HG02885 (cell line): ENCODE results near the gene ARHGAP45.
"Not testable (repeated sequence)": the region's sequence is repeated elsewhere in the genome, so short reads cannot be mapped to it uniquely, and the experiment has no call there.

Source experiments
- ATAC-seq: cut with Tn5 transposase; IDR thresholded peaks from one replicate; pipeline ENCODE4 v1.9.1; 2021; ENCODE audit warnings: mild to moderate bottlenecking; ENCODE audit not compliant: unreplicated experiment, poor library complexity

Gene ARHGAP45

GRCh38 chr19:1111641-1112267, 44.8 kb downstream of the ARHGAP45 start:
- ATAC-seq, result no peak

DNA sequence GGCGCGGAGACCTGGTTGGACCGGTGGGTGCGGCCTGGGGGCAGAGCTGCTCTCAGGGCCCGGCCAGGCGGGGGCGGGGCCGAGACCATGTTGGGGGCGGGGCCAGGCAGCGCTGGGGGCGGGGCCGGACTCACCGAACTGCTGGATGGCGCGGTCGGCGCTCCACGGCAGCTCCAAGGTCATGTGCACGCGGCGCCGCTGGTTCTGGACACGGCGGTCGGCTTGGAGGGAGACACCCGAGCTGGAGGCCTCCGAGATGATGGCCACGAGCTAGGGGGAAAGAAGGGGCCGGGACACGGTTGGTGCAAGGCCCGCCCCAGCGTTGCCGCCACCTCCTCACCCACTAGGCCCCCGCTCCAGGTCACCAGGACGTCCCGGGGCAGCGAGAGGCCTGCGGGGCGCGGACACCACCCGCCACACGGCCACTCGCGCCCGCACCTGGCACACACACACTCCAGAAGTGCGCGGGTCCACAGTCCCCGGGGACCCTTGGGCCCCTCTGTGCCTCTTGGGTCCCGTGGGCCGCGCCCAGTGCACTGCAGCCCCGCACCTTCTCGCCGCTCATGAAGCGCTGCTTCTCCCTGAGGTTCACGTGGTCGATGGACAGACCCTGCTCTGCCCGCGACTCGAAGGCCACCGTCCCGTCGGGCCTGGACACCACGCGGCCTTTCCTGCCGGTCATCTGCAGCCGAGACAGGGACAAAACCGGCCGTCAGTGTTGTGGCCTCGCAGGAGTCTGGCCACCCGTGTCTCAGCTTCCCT, 45.5 kb downstream of the ARHGAP45 start:
- ATAC-seq, result no peak

- ATAC-seq, result peak; percentile 60
These were observed 46.3 kb downstream of the ARHGAP45 start for GRCh38 chr19:1113030-1113985.

DNA sequence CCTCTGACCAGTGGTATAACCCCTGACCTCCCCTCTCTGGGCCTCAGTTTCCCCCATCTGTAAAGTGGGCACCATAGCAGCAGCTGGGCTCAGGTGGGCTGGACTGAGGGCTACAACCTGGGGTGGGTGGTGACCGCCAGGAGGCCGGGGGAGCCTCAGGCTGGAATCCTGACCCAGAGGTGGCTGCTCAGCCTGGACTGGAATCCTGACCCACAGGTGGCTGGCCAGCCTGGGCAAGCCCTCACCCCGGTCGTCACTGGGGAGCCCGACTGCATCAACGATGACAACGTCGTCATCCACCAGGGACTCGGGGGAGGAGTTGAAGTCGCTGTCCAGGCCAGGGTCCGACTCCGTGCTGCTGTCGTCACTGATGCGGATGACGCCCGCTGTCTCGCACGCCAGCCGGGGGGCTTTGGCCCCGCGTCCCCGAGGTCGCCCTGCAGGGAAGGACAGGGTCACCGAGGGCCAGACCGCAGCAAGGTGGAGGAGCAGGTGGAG, 47.1 kb downstream of the ARHGAP45 start:
- ATAC-seq, result no peak

DNA sequence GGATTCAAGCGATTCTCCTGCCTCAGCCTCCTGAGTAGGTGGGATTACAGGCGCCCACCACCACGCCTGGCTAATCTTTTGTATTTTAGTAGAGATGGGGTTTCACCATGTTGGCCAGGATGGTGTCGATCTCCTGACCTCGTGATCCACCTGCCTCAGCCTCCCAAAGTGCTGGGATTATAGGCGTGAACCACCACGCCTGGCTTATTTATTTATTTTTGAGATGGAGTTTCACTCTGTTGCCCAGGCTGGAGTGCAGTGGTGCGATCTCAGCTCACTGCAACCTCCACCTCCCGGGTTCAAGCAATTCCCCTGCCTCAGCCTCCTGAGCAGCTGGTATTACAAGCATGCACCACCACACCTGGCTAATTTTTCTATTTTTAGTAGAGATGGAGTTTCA, 47.8 kb downstream of the ARHGAP45 start:
- not testable (repeated sequence) for ATAC-seq

DNA sequence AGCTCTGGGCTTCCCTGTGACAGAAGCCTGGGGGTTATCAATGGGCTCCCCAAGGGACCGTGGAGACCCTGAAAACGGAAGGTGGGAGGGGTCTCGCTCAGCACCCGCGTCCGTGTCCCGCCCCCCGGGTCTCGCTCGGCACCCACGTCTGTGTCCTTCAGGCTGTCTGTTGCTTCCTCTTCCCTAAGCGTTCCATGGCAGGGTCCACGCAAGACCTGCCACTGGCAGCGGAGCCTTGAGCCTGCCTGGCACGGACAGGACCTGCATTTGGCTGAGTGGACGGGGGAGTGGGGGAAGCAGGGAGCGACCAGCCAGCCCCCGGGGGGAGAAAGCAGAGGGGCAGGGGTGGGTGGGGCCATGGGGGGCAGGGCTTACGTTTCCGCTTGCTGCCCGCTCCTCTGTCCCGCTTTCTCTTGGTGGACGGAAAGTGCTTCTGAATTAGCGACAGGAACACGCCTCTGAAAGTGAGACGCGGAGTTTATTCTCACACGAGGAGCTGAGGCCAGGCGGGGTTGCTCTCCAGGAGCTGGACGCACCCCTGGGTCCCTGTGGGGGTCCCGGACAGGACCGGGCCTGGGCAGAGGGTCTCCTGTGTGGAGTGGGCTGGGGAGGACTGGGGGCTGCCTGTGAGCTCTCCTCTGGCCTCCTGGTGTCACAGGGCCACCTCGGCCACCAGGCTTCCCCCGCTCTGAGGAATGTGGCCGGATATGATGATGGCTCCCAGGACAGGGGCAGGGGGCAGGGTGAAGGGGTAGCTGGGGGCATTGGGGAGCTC, 48.9 kb downstream of the ARHGAP45 start:
- no peak for ATAC-seq

- ATAC-seq, result no peak
These were observed 50.0 kb downstream of the ARHGAP45 start for GRCh38 chr19:1116726-1117581.

DNA sequence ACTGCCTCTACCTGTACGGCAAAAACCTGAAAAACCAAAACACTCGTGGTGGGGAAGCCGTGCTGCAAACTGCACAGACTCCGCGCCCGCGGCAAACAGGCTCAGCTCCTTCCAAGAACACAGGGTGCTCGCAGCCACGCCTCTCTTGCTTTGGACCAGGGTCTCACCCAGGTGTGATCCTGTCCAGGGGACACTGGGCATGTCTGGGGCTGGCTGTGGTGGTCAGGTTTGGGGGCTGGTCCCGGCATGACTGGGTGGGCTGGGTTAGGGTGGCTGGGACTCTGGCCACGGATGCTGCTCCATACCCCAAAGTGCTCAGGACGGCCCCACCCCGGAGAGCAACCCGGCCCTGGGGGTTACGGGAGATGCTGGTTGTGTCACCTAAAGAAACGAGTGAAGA, 50.7 kb downstream of the ARHGAP45 start:
- ATAC-seq, result no peak

- no peak for ATAC-seq
These were observed 52.0 kb downstream of the ARHGAP45 start for GRCh38 chr19:1118999-1119398.

DNA sequence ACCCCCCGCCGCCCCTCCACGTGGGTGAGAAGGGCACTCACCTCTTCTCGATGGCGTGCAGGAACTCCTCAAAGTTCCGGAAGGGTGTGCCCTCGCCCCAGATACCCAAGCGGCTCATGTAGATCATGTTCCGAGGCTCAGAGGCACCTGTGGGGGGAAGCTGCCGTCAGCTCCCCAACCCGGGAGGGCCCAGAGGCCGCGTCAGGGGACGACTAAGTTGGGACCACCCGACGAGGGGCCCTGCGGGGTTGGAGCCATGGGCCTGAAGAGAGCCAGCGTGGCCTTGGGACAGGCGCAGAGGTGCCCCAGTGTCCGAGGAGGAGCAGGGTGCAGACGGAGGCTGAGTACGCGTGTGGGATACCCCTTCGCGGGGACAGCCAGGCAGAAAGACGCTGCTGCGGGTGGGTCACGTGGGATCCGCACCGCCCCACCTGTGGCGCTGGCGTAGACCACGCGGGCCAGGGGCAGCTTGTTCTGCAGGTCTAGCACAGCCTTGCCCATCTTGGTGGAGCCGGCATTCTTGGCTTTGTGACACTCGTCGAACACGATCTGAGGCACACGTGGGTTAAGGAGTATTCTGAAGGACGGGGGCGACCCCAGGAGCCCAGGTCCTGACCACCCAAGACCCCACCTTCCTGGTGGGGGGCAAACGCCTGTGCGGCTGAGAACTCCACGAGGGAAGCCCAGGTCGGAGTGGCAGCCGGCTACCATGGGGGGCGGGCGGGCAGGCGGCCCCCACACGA, 52.7 kb downstream of the ARHGAP45 start:
- no peak for ATAC-seq

- ATAC-seq, result no peak
These were observed 54.4 kb downstream of the ARHGAP45 start for GRCh38 chr19:1121395-1121794.

DNA sequence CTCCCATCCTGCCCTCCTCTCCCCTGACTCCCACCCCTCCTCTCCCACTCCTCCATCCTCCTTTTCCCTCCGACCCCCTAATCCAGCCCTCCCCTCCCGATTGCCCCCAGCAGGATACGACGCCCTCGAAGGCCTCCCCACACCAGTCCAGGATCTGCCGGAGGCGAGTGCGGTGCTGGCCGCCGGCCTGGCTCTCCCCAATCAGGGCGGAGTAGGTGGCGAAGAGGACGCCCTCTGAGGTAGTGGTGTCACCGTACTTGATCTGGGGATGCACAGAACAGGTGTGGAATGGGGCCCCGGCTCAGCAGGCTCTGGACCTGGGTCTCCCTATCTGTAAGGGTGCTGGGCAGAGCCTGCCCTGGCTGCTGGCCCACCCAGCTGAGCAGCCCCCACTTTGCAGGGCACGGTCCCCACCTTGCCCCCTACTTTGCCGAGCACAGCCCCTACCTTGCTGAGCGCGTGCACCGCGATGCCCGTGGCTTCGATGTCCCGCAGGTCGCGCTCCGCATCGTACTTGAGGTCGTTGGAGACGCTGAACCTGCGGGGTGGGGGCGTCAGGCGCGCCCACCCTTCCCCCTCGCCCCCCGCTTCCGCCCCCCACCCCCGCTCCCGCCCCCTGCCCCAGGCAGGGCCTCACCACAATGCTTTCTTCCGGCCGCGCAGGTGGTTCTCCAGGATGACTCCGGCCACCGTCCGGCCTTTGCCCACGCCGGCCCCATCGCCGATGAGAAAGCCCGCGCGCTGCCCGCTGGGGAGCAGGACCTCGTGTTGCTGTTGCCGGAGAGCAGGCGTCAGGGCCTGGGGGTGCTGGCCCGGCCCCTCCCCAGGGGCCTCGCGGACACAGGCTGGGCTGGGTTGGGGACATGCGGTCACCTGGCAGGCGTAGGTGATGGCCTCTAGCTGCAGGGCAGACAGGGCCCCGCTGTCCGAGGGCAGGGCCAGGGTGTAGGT, 55.3 kb downstream of the ARHGAP45 start:
- no peak for ATAC-seq

GRCh38 chr19:1122972-1123363, 56.0 kb downstream of the ARHGAP45 start:
- peak; percentile 37 for ATAC-seq

DNA sequence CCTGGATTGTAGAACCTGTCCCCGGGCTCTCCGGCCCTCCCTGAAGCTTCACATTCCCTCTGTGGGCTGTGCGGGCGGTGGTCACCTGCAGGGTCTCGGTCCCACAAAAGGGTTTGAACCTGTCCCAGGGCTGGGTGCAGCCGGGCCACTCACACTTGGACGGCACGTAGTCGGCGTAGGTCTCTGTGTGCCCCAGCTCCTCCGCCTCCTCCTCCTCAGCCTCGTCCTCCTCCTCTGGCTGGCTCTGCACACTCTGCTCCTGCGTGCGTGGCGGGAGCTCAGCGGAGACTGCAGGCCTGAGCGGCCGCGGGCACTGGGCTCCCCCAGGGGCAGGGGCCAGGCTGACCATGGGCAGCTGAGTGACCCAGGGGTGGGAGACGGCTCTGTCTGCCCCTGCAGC, 56.4 kb downstream of the ARHGAP45 start:
- no peak for ATAC-seq

DNA sequence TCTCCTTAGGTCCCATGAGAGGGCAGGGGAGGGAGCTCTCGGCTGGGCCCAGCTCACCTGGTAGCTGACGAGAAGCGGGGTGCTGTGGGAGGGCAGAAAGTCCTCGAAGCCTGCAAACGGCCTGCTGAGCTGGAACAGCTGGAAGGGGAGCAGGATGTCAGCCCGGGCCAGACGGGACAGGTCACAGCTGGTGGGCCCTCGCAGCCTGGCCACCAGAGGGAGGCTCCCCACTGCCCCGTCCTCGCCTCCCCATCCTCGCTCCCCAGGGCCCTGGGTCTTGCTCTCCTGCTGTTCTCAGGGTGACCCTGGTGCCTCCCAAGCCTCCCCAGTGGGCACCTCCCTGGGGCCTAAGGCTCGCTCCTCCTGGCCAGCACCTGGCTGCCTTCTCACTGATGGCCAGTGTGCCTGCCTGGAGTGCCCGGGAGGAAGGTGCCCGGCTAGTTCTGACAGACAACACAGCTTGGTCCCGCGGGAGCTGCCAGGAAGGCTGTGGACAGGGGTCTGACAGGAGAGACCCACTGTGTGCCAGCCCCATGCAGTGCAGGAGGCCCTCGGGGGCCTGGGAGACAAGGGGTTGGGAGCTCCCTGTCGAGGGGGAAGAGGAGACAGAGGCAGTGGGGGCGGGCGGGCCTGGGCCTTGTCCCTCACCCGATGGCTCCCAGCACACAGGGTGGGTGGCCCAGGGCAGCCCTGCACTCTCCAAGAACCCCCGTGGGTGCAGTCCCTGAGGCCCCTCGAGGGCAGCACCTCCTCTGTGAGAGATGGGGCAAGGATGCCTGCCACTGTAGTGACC, 57.1 kb downstream of the ARHGAP45 start:
- ATAC-seq, result no peak

DNA sequence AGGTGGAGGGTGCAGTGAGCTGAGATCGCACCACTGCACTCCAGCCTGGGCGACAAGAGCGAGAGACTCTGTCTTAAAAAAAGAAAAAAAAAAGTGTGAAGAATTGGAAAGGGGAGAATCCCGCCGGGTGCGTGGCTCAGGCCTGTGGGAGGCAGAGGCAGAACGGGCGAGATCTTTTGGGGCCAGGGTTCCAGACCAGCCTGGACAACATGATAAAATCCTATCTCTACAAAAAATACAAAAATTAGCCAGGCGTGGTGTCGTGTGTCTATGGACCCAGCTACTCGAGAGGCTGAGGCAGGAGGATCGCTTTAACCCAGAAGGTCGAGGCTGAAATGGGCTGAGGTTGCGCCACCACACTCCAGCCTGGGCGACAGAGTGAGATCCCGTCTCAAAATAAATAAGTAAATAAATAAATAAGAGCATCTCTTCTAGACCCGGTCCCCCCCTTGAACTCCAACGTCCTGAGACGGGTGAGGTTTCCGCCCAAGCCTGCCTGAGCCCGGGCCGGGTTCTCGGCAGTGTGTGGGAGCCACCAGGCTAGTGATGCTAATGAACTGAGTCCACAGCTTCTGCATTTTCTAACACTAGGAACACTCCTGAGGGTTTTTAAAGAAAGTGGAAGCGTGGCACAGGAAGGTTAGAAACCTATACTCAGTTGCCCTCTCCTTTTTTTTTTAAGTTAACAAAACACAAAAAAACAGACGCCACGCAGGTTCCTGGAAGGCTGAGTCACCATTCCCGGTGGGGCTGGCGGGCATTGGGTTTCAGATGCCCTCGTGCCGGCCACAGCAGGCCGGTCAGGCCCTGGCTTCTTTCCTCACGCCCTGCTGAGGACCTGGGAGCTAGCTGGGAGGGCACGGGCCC, 58.9 kb downstream of the ARHGAP45 start:
- no peak for ATAC-seq
